K562 (cell line): ENCODE results near the gene ABCG5. TPM values are rescaled to one million over a fixed set of nuclear protein-coding genes. Genes with fewer than 3 reads are reported as not detected.
A peak's percentile ranks its signal among the peaks of the same experiment; 100 is the strongest.

ENCODE experiments used
- ATAC-seq: fragments of 200-7000 bp; cut with Tn5 transposase; 3 replicates; pipeline ENCODE4 v1.9.1; 2020; ENCODE audit warnings: moderate library complexity
- BruUV-seq: library from RNA; stranded (reverse); fragments of 400-500 nt; replicated peaks from 2 replicates; lab custom pipeline; 2021; lab: Mats Ljungman, UMichigan
- CTCF ChIA-PET: fragments of 300-600 bp; formaldehyde crosslinking; extraction: SDS; loops from one replicate; lab custom pipeline; 2021; ENCODE audit warnings: low intra/inter-chr PET ratio; lab: Yijun Ruan, JAX
- POLR2A ChIA-PET: fragments of 300-600, 350-650 bp; sonication (Branson Sonifier 250); formaldehyde crosslinking; extraction: SDS; loops from one replicate; lab custom pipeline; 2021; ENCODE audit warnings: antibody characterized with exemption, inconsistent platforms; lab: Yijun Ruan, JAX
- DNase-seq, 4 experiments: peaks; one replicate each; pipeline versions ENCODE4 v3.0.0 to v3.0.0-alpha.2; 2011 to 2018; ENCODE audit warnings: low spot score in 3 of 4, mixed read lengths in 3 of 4; ENCODE audit errors: extremely low read depth in 1 of 4
- FAIRE-seq: peaks from 2 replicates; lab custom pipeline; 2011; peaks lifted over from hg19 to GRCh38; lab: Jason Lieb, UNC
- H2AFZ ChIP-seq: 2 replicates; pipeline ENCODE4 v1.6.0; 2011; ENCODE audit warnings: low read depth, low read length, control low read depth, inconsistent platforms
- H3K27ac ChIP-seq: fragments of 200-600 bp; 3 replicates; pipeline ENCODE4 v1.8.0; 2011; ENCODE audit warnings: low read depth, mild to moderate bottlenecking, control low read depth, inconsistent platforms, low read length, moderate library complexity, mixed read lengths; ENCODE audit errors: extremely low read depth
- H3K27me3 ChIP-seq, 2 experiments: fragments of 300-600 bp in 1 of 2; 2 replicates in 1 of 2; 3 replicates in 1 of 2; pipeline versions ENCODE4 v1.6.0 to v1.8.0; 2011; ENCODE audit warnings: inconsistent platforms in 2 of 2, low read length in 2 of 2, mild to moderate bottlenecking in 1 of 2, mixed read lengths in 1 of 2, moderate library complexity in 1 of 2; ENCODE audit not compliant: control insufficient read depth in 2 of 2, insufficient read depth in 2 of 2
- H3K36me3 ChIP-seq: fragments of 300-600 bp; 3 replicates; pipeline ENCODE4 v1.8.0; 2011; ENCODE audit warnings: mild to moderate bottlenecking, low read length, inconsistent platforms; ENCODE audit not compliant: control insufficient read depth, insufficient read depth
- H3K4me1 ChIP-seq, 2 experiments: fragments of 200-600 bp in 1 of 2; replicated peaks in 1 of 2; 2 replicates in 1 of 2; 3 replicates in 1 of 2; pipeline versions ENCODE4 v1.5.1 to v1.8.0; 2011; ENCODE audit warnings: inconsistent platforms in 2 of 2, low read length in 2 of 2, mild to moderate bottlenecking in 1 of 2, mixed read lengths in 1 of 2, moderate library complexity in 1 of 2; ENCODE audit not compliant: control insufficient read depth in 2 of 2, insufficient read depth in 2 of 2
- H3K4me2 ChIP-seq: 2 replicates; pipeline ENCODE4 v1.6.1; 2011; ENCODE audit warnings: low read length, control low read depth, inconsistent platforms, mixed read lengths; ENCODE audit not compliant: insufficient read depth
- H3K4me3 ChIP-seq: fragments of 200-600 bp; sonication (generic), shearing (Covaris generic); 2 replicates; pipeline ENCODE4 v1.5.1; 2016; ENCODE audit warnings: control low read depth, inconsistent platforms
- H3K79me2 ChIP-seq: fragments of 200-600 bp; 3 replicates; pipeline ENCODE4 v1.8.0; 2011; ENCODE audit warnings: low read length, inconsistent platforms; ENCODE audit not compliant: control insufficient read depth, insufficient read depth
- H3K9ac ChIP-seq, 2 experiments: 2 replicates each; pipeline versions ENCODE4 v1.6.0 to v1.6.1; 2011; ENCODE audit warnings: low read depth in 2 of 2, low read length in 2 of 2, control low read depth in 1 of 2, inconsistent platforms in 1 of 2, mild to moderate bottlenecking in 1 of 2, mixed read lengths in 1 of 2; ENCODE audit not compliant: insufficient read depth in 1 of 2
- H3K9me1 ChIP-seq: one replicate; pipeline ENCODE4 v1.6.0; 2011; ENCODE audit warnings: inconsistent platforms, mild to moderate bottlenecking, low read length, moderate library complexity; ENCODE audit not compliant: control insufficient read depth, insufficient read depth
- H3K9me3 ChIP-seq: replicated peaks from 2 replicates; pipeline ENCODE4 v1.5.1; 2011; ENCODE audit warnings: low read depth, low read length, inconsistent platforms; ENCODE audit not compliant: control insufficient read depth, insufficient read depth
- H4K20me1 ChIP-seq: replicated peaks from 2 replicates; pipeline ENCODE4 v1.6.1; 2011; ENCODE audit warnings: low read length, inconsistent platforms, mixed read lengths; ENCODE audit not compliant: control insufficient read depth, insufficient read depth
- ADNP ChIP-seq: fragments of 200-800 bp; sonication (Bioruptor generic); IDR thresholded peaks from 2 replicates; pipeline ENCODE4 v1.6.1; 2016; ENCODE audit warnings: missing genetic modification characterization, missing compliant biosample characterization
- COPS2 ChIP-seq: fragments of 450-650 bp; conservative IDR thresholded peaks from 2 replicates; pipeline ENCODE4 v1.6.1; 2016; ENCODE audit warnings: mild to moderate bottlenecking, moderate library complexity
- E2F4 ChIP-seq: sonication (generic); formaldehyde crosslinking; IDR thresholded peaks from 2 replicates; pipeline ENCODE4 v1.8.0; 2022; ENCODE audit warnings: mild to moderate bottlenecking, low read depth, missing genetic modification reagents
- ESRRA ChIP-seq: fragments of 450-650 bp; IDR thresholded peaks from 2 replicates; pipeline ENCODE4 v1.6.1; 2014; ENCODE audit warnings: low read depth, mild to moderate bottlenecking, moderate library complexity, borderline replicate concordance
- KAT2B ChIP-seq: IDR thresholded peaks from one replicate; pipeline ENCODE4 v1.6.1; 2012; ENCODE audit warnings: low read depth, mild to moderate bottlenecking, control low read depth, inconsistent platforms, low read length, moderate library complexity
- L3MBTL2 ChIP-seq: fragments of 450-650 bp; IDR thresholded peaks from 2 replicates; pipeline ENCODE4 v1.6.1; 2016; ENCODE audit warnings: mild to moderate bottlenecking, moderate library complexity
- MECOM ChIP-seq: fragments of 250-450 bp; sonication (Bioruptor Pico); IDR thresholded peaks from 2 replicates; pipeline ENCODE4 v1.8.0; 2022; ENCODE audit warnings: inconsistent platforms
- OTX1 ChIP-seq: fragments of 450-650 bp; formaldehyde crosslinking; IDR thresholded peaks from 2 replicates; pipeline ENCODE4 v1.4.0; 2022; ENCODE audit warnings: mild to moderate bottlenecking
- PRDM10 ChIP-seq: fragments of 450-650 bp; IDR thresholded peaks from 2 replicates; pipeline ENCODE4 v1.6.1; 2018; ENCODE audit not compliant: partially characterized antibody
- RBM34 ChIP-seq: fragments of 200-400 bp; formaldehyde crosslinking; IDR thresholded peaks from 2 replicates; pipeline ENCODE4 v1.6.1; 2018; ENCODE audit warnings: low read length, borderline replicate concordance; ENCODE audit not compliant: insufficient read depth
- RFX5 ChIP-seq: IDR thresholded peaks from 2 replicates; pipeline ENCODE4 v1.6.1; 2011; ENCODE audit warnings: low read depth, mild to moderate bottlenecking, improper control_type of control experiment, low read length
- RFX7 ChIP-seq: fragments of 250-450 bp; sonication (Bioruptor Pico); IDR thresholded peaks from 2 replicates; pipeline ENCODE4 v1.5.1; 2021; ENCODE audit warnings: mild to moderate bottlenecking
- SIRT6 ChIP-seq: IDR thresholded peaks from one replicate; pipeline ENCODE4 v1.6.1; 2012; ENCODE audit warnings: low read depth, mild to moderate bottlenecking, control low read depth, inconsistent platforms, low read length, moderate library complexity
- TEAD2 ChIP-seq: fragments of 450-650 bp; IDR thresholded peaks from 2 replicates; pipeline ENCODE4 v1.6.1; 2016; ENCODE audit warnings: missing genetic modification characterization, control low read depth, missing compliant biosample characterization
- TOE1 ChIP-seq, 2 experiments: fragments of 450-650 bp in 1 of 2; sonication (generic) in 1 of 2; formaldehyde crosslinking in 1 of 2; IDR thresholded peaks; 2 replicates each; pipeline versions ENCODE4 v1.7.1 to v1.8.0; 2016 to 2022; ENCODE audit warnings: borderline replicate concordance in 2 of 2, mild to moderate bottlenecking in 2 of 2, antibody characterized with exemption in 1 of 2, inconsistent platforms in 1 of 2, low read depth in 1 of 2, missing genetic modification reagents in 1 of 2, moderate library complexity in 1 of 2
- WHSC1 ChIP-seq: IDR thresholded peaks from one replicate; pipeline ENCODE4 v1.6.1; 2012; ENCODE audit warnings: low read length, control low read depth, inconsistent platforms
- ZNF184 ChIP-seq: sonication (generic); formaldehyde crosslinking; IDR thresholded peaks from 2 replicates; pipeline ENCODE4 v1.5.0; 2020; ENCODE audit warnings: missing genetic modification reagents
- WGBS: fragments of 100-300 bp; shearing (Covaris generic); methylation state at CpG from one replicate; pipeline ENCODE4 v1.1.6; 2016; ENCODE audit warnings: low coverage, mixed read lengths; ENCODE audit not compliant: insufficient coverage; ENCODE audit errors: missing lambda C conversion rate; 5-methylcytosine and 5-hydroxymethylcytosine counted together
- in situ Hi-C: fragments of 300-500 bp; cut with MboI; formaldehyde crosslinking; loops from 4 replicates; pipeline ENCODE4 v1.15.0; 2018; ENCODE audit warnings: inconsistent platforms, mixed read lengths
- intact Hi-C: fragments of 100-400 bp; cut with micrococcal nuclease; formaldehyde crosslinking; loops from 2 replicates; pipeline ENCODE4 v1.14.2; 2022
- polyA plus RNA-seq, 8 experiments: library from polyadenylated mRNA; depleted of rRNA in 4 of 8; stranded (reverse) in 5 of 8; unstranded in 3 of 8; fragments of >200 nt; fragmentation: Nextera tagmentation in 2 of 8; fragmentation: Illumina TruSeq in 1 of 8; extraction: Ambion mirVana in 2 of 8; extraction: Trizol in 1 of 8; gene quantifications; 2 replicates each; pipeline versions ENCODE4 v1.2.1 to v1.2.3, GENCODE V29; 2011 to 2014; ENCODE audit warnings: inconsistent platforms in 1 of 8, missing spikeins in 1 of 8
- total RNA-seq, 7 experiments: library from RNA; depleted of rRNA in 6 of 7; stranded (reverse); fragments of >200 nt in 6 of 7; fragmentation: Illumina TruSeq in 2 of 7; extraction: Trizol in 2 of 7; gene quantifications; 2 replicates each; pipeline versions ENCODE4 v1.2.1 to v1.2.3, GENCODE V29; 2011 to 2021; ENCODE audit warnings: low replicate concordance in 1 of 7

Gene ABCG5
- total and polyA plus RNA-seq, 9 of the 15 experiments (the other 6 are each of a cell fraction or from before 2014, with no cell fraction given), result 0.01 TPM; not detected in 7

- POLR2A ChIA-PET, result interaction anchor here (0.7 to 1.5 kb wide), 4 partner anchors 9 to 1143 kb away, joined by 3 to 6 read pairs (median 4); no protein-coding TSS in a partner anchor
- WGBS, result 23% methylated on average over 17 of the region's 17 CpGs
- FAIRE-seq, result no peak
Observed at GRCh38 chr2:43826305-43827250, 12.1 kb downstream of the ABCG5 start.

More at GRCh38 chr2:43826305-43827250, 12.1 kb downstream of the ABCG5 start:
- BruUV-seq, result no TSS peak
- H3K9me3 ChIP-seq, result no peaks in the 10 kb centered on the region
- peak overlapping the region; percentile 56; the same call in 1 of the 2 replicates for H2AFZ ChIP-seq
- in situ Hi-C loops, result no loop called here
- H3K4me2 ChIP-seq, result no peak overlapping the region
- H3K79me2 ChIP-seq, result no peaks in the 10 kb centered on the region
- H3K4me1 ChIP-seq, result peaks cover 0 to 4% of the 10 kb centered on the region in 2 experiments; a peak in 4 of 5 replicates
- no peak overlapping the region for H3K9ac ChIP-seq
- ATAC-seq (peak; percentile 60), DNase-seq (no peak)
- H3K36me3 ChIP-seq, result no peaks in the 10 kb centered on the region
- no peak for TF ChIP-seq COPS2
- TF ChIP-seq E2F4 (CRISPR knock-in tag), result no peak
- TF ChIP-seq RBM34, result no peak
- no peak for TF ChIP-seq PRDM10
- TF ChIP-seq RFX7 (CRISPR knock-in tag), result no peak
- TF ChIP-seq L3MBTL2, result no peak
- TF ChIP-seq RFX5, result no peak
- no peak for TF ChIP-seq ZNF184
- TF ChIP-seq WHSC1, result no peak
- no peak for TF ChIP-seq SIRT6
- TF ChIP-seq TEAD2, result no peak
- no peak for TF ChIP-seq MECOM
- no peak for TF ChIP-seq ESRRA
- TF ChIP-seq OTX1 (CRISPR knock-in tag), result no peak
- TF ChIP-seq TOE1 (IDR thresholded peaks at IDR 0.05; ENCODE audit: borderline replicate concordance), result no peak
- no peak for TF ChIP-seq TOE1 (CRISPR knock-in tag; IDR thresholded peaks at IDR 0.05; ENCODE audit: borderline replicate concordance, low read depth)
- no peak for TF ChIP-seq KAT2B
- no peak for TF ChIP-seq ADNP
- H3K9me1 ChIP-seq, result no peaks in the 10 kb centered on the region
- intact Hi-C loops, result no loop called here
- CTCF ChIA-PET, result no interaction called here
- no peak overlapping the region for H3K4me3 ChIP-seq
- H3K27me3 ChIP-seq, result peaks cover 21 to 38% of the 10 kb centered on the region in 2 experiments
- H4K20me1 ChIP-seq, result no peaks in the 10 kb centered on the region; the same call in 1 of the 2 replicates
- H3K27ac ChIP-seq, result no peak overlapping the region
